ENCODE measurements around the gene KCNH2.

KCNH2 gene

DNA sequence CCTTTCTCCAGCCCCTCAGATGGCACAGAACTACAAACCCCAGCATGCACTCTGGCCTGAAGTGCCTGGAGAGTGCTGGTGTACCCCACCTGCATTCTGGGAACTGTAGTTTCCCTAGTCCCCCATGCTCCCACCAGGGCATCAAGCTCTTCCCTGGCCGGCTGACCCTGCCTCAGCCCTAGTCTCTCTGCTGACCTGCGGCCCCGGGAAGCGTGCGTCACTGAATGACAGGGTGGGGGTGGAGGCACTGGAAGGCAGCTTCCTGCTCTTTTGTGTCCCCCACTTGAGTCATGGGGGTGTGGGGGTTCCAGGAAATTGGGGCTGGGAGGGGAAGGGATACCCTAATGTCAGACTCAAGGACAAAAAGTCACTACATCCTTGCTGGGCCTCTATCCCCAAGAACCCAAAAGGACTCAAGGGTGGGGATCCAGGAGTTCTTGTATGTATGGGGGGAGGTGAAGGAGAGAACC is 14.7 kb upstream of the KCNH2 start (continued):
- TF ChIP-seq, protein P1, sequence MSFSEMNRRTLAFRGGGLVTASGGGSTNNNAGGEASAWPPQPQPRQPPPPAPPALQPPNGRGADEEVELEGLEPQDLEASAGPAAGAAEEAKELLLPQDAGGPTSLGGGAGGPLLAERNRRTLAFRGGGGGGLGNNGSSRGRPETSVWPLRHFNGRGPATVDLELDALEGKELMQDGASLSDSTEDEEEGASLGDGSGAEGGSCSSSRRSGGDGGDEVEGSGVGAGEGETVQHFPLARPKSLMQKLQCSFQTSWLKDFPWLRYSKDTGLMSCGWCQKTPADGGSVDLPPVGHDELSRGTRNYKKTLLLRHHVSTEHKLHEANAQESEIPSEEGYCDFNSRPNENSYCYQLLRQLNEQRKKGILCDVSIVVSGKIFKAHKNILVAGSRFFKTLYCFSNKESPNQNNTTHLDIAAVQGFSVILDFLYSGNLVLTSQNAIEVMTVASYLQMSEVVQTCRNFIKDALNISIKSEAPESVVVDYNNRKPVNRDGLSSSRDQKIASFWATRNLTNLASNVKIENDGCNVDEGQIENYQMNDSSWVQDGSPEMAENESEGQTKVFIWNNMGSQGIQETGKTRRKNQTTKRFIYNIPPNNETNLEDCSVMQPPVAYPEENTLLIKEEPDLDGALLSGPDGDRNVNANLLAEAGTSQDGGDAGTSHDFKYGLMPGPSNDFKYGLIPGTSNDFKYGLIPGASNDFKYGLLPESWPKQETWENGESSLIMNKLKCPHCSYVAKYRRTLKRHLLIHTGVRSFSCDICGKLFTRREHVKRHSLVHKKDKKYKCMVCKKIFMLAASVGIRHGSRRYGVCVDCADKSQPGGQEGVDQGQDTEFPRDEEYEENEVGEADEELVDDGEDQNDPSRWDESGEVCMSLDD (tag by site-specific recombination; IDR thresholded peaks at IDR 0.05) = no peak; the same call in 1 of the 2 replicates
- TF ChIP-seq MYNN (tag by site-specific recombination; IDR thresholded peaks at IDR 0.05; ENCODE audit: borderline replicate concordance) (no peak), ZNF19 (tag by site-specific recombination; IDR thresholded peaks at IDR 0.05; ENCODE audit: low read depth) (no peak), ZNF624 (tag by site-specific recombination; IDR thresholded peaks at IDR 0.05) (no peak), FEZF1 (tag by site-specific recombination; IDR thresholded peaks at IDR 0.05) (no peak), ZNF76 (tag by site-specific recombination; IDR thresholded peaks at IDR 0.05; ENCODE audit: borderline replicate concordance, low read depth) (peak; percentile 94), ZNF629 (tag by site-specific recombination; IDR thresholded peaks at IDR 0.05) (0 out of 2 replicates have a peak, but pooled peaks have one; percentile 12), KLF8 (tag by site-specific recombination; IDR thresholded peaks at IDR 0.05) (0 out of 2 replicates have a peak, but pooled peaks have one; percentile 20), HOXD13 (CRISPR knock-in tag; IDR thresholded peaks at IDR 0.05; ENCODE audit: borderline replicate concordance) (no peak), ZXDB (tag by site-specific recombination; IDR thresholded peaks at IDR 0.05) (no peak), BCL11B (tag by site-specific recombination; IDR thresholded peaks at IDR 0.05; ENCODE audit: low read depth) (no peak), ZNF335 (tag by site-specific recombination; conservative IDR thresholded peaks at IDR 0.05) (peak; percentile 33; the same call in 1 of the 2 replicates)
- TF ChIP-seq, protein P2, sequence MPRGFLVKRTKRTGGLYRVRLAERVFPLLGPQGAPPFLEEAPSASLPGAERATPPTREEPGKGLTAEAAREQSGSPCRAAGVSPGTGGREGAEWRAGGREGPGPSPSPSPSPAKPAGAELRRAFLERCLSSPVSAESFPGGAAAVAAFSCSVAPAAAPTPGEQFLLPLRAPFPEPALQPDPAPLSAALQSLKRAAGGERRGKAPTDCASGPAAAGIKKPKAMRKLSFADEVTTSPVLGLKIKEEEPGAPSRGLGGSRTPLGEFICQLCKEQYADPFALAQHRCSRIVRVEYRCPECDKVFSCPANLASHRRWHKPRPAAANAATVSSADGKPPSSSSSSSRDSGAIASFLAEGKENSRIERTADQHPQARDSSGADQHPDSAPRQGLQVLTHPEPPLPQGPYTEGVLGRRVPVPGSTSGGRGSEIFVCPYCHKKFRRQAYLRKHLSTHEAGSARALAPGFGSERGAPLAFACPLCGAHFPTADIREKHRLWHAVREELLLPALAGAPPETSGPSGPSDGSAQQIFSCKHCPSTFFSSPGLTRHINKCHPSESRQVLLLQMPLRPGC (tag by site-specific recombination; IDR thresholded peaks at IDR 0.05) = no peak

DNA sequence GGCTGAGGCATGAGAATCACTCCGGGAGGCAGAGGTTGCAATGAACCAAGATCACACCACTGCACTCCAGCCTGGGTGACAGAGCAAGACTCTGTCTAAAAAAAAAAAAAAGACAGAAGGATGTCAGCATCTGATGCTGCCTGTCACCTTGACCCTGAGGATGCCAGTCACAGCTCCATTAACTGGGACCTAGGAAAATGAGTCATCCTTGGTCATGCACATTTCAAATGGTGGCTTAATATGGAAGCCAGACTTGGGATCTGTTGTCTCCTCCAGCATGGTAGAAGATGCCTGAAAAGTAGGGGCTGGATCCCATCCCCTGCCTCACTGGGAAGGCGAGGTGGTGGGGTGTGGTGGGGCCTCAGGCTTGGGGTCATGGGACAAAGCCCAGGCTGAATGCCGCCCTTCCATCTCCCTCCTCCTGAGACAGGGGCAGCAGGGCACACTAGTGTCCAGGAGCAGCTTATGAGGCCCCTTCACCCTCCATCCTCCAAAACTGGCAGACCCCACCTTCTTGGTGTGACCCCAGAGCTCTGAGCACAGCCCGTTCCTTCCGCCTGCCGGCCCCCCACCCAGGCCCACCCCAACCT is 14.0 kb upstream of the KCNH2 start:
- CTCF ChIA-PET = interaction anchor here (1.0 to 1.7 kb wide), 5 partner anchors 18 to 213 kb away, joined by 3 to 7 read pairs (median 3); no protein-coding TSS in a partner anchor
- Histone ChIP-seq H3K4me3 (ENCODE audit: low read depth, low read length) (no peak overlapping the region), H3K36me3 (ENCODE audit: control insufficient read depth in 2 of 2, insufficient read depth in 1 of 2, low read length in 2 of 2) (no peaks in the 10 kb centered on the region), H3K27ac (ENCODE audit: extremely low read depth, low read depth, low read length) (no peak overlapping the region), H3K4me1 (ENCODE audit: control insufficient read depth, insufficient read depth, low read length) (no peaks in the 10 kb centered on the region), H3K9me3 (ENCODE audit: control insufficient read depth, insufficient read depth, low read depth, low read length) (no peaks in the 10 kb centered on the region)
- POLR2A ChIA-PET = interaction anchor here (1.1 kb wide), 1 partner anchor 9 kb away, joined by 3 read pairs; no protein-coding TSS in a partner anchor
- TF ChIP-seq ZFP3 (tag by site-specific recombination; IDR thresholded peaks at IDR 0.05; ENCODE audit: low read depth) = no peak
- no peak for TF ChIP-seq ZNF548 (tag by site-specific recombination; IDR thresholded peaks at IDR 0.05)
- TF ChIP-seq ZNF560 (tag by site-specific recombination; IDR thresholded peaks at IDR 0.05; ENCODE audit: borderline replicate concordance) = no peak
- no peak for TF ChIP-seq ZNF600 (tag by site-specific recombination; IDR thresholded peaks at IDR 0.05)
- TF ChIP-seq, protein P3, sequence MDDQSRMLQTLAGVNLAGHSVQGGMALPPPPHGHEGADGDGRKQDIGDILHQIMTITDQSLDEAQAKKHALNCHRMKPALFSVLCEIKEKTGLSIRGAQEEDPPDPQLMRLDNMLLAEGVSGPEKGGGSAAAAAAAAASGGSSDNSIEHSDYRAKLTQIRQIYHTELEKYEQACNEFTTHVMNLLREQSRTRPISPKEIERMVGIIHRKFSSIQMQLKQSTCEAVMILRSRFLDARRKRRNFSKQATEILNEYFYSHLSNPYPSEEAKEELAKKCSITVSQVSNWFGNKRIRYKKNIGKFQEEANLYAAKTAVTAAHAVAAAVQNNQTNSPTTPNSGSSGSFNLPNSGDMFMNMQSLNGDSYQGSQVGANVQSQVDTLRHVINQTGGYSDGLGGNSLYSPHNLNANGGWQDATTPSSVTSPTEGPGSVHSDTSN (CRISPR knock-in tag; IDR thresholded peaks at IDR 0.05) = no peak
- no peak for TF ChIP-seq ZNF549 (tag by site-specific recombination; IDR thresholded peaks at IDR 0.05)
- no peak for TF ChIP-seq ZNF701 (tag by site-specific recombination; IDR thresholded peaks at IDR 0.05)
- TF ChIP-seq, protein P2 (tag by site-specific recombination; IDR thresholded peaks at IDR 0.05) = no peak
- no peak for TF ChIP-seq ZBTB17 (tag by site-specific recombination; IDR thresholded peaks at IDR 0.05)
- no peak for TF ChIP-seq TCF7L2 (IDR thresholded peaks at IDR 0.05; ENCODE audit: borderline replicate concordance, low read depth, low read length)
- TF ChIP-seq, protein P4, sequence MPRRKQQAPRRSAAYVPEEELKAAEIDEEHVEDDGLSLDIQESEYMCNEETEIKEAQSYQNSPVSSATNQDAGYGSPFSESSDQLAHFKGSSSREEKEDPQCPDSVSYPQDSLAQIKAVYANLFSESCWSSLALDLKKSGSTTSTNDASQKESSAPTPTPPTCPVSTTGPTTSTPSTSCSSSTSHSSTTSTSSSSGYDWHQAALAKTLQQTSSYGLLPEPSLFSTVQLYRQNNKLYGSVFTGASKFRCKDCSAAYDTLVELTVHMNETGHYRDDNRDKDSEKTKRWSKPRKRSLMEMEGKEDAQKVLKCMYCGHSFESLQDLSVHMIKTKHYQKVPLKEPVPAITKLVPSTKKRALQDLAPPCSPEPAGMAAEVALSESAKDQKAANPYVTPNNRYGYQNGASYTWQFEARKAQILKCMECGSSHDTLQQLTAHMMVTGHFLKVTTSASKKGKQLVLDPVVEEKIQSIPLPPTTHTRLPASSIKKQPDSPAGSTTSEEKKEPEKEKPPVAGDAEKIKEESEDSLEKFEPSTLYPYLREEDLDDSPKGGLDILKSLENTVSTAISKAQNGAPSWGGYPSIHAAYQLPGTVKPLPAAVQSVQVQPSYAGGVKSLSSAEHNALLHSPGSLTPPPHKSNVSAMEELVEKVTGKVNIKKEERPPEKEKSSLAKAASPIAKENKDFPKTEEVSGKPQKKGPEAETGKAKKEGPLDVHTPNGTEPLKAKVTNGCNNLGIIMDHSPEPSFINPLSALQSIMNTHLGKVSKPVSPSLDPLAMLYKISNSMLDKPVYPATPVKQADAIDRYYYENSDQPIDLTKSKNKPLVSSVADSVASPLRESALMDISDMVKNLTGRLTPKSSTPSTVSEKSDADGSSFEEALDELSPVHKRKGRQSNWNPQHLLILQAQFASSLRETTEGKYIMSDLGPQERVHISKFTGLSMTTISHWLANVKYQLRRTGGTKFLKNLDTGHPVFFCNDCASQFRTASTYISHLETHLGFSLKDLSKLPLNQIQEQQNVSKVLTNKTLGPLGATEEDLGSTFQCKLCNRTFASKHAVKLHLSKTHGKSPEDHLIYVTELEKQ (tag by site-specific recombination; IDR thresholded peaks at IDR 0.05; ENCODE audit: borderline replicate concordance) = no peak

Measured in HEK293 (cell line).